ENCODE data around the gene TRPM6.
"Not testable (repeated sequence)": the region's sequence is repeated elsewhere in the genome, so short reads cannot be mapped to it uniquely, and the experiment has no call there.

Gene TRPM6

DNA sequence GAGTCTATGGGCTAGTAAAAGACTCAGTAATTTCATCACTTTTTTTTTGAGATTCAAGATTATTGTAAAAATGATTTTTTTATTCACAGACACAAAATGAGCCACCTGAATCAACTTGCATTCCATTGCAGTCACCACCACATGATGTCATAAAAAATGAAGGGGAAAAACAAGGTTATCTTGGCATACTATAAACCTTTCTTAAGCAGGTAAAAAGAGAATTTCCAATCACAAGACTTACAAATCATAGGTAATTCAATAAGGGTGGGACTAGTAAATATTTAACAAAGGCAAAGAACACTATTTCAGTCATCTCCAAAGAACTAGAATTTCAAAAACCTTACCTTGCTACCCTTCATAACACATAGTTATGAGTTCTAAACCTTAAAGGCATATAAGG is 30.7 kb downstream of the TRPM6 start:
- DNase-seq (ENCODE audit: low spot score): no peak

GRCh38 chr9:74855072-74855471 is 32.6 kb downstream of the TRPM6 start:
- no peak for DNase-seq (ENCODE audit: low spot score)

DNA sequence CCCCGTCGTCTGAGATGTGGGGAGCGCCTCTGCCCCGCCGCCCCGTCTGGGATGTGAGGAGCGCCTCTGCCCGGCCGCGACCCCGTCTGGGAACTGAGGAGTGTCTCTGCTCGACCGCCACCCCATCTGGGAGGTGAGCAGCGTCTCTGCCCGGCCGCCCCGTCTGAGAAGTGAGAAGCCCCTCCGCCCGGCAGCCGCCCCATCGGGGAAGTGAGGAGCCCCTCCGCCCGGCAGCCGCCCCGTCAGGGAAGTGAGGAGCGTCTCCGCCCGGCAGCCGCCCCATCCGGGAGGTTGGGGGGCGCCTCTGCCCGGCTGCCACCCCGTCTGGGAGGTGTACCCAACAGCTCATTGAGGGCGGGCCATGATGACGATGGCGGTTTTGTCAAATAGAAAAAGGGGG is 34.7 kb downstream of the TRPM6 start:
- not testable (repeated sequence) for DNase-seq (ENCODE audit: low spot score)

GRCh38 chr9:74848153-74848525 is 39.6 kb downstream of the TRPM6 start:
- DNase-seq (ENCODE audit: low spot score): no peak

- no peak for DNase-seq (ENCODE audit: low spot score)
Measured at GRCh38 chr9:74847478-74848152, 40.1 kb downstream of the TRPM6 start.

- no peak for DNase-seq (ENCODE audit: low spot score)
Measured at GRCh38 chr9:74846766-74847165, 41.0 kb downstream of the TRPM6 start.

DNA sequence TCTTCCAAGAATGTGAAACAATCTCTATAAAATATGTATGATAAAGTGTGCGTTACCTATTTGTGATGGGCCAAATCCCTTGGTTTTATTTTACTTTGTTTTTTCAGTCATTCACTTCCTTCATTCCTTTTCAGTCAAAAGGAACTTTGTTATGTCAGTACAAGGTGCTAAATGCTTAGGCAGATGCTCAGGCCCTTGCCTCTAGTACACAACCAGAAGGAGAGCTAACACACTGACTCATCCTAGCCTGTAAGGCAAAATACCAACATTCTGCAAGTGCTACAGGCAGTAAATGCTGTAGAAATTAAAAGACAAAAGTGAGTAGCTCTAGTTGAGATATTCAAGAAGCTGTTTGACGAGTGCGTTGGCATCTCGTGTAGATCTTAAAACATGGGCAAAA is 49.4 kb downstream of the TRPM6 start:
- no peak for DNase-seq (ENCODE audit: low spot score)

DNA sequence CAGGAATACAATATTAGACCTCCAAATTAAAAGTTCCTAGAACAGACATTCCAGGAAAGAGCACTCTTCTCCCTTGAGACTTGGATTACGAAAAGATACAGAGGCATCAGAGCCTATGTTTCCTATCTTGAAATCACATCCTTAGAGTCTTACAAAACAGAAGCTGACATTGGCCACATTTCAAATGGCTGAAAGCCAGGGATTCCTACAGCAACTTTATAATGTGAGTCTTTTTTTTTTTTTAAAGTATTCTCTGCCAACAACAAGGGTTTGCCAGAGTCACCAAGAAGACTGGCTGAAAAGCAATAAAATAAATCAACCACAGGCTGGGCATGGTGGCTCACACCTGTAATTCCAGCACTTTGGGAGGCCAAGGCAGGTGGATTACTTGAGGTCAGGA is 63.1 kb downstream of the TRPM6 start:
- no peak for DNase-seq (ENCODE audit: low spot score)

- DNase-seq (ENCODE audit: low spot score): no peak
Measured at GRCh38 chr9:74821636-74822035, 66.1 kb downstream of the TRPM6 start.

DNA sequence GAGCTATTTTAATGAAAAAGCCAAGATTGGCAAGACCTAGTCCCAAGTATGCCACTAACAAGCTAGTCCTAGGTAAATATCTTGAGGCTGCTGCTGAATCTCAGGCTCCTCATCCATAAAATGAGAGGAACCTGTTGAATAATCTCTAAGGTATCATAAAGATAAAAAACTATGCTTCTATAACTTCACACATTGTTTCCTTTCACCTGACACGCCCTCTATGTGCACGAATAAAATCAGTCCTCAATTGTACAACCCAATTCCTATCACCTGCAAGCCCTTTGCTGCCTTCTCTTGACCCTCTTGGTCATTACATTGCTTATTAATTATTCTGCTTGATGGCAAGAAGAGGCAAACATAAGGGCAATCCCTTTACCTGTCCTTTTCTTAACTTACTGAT is 69.9 kb downstream of the TRPM6 start:
- DNase-seq (ENCODE audit: low spot score): no peak

GRCh38 chr9:74817281-74817810 is 70.4 kb downstream of the TRPM6 start:
- no peak for DNase-seq (ENCODE audit: low spot score)

- DNase-seq (ENCODE audit: low spot score): no peak
Measured at GRCh38 chr9:74810200-74810599, 77.5 kb downstream of the TRPM6 start.

GRCh38 chr9:74804018-74804385 is 83.7 kb downstream of the TRPM6 start:
- DNase-seq (ENCODE audit: low spot score): no peak

DNA sequence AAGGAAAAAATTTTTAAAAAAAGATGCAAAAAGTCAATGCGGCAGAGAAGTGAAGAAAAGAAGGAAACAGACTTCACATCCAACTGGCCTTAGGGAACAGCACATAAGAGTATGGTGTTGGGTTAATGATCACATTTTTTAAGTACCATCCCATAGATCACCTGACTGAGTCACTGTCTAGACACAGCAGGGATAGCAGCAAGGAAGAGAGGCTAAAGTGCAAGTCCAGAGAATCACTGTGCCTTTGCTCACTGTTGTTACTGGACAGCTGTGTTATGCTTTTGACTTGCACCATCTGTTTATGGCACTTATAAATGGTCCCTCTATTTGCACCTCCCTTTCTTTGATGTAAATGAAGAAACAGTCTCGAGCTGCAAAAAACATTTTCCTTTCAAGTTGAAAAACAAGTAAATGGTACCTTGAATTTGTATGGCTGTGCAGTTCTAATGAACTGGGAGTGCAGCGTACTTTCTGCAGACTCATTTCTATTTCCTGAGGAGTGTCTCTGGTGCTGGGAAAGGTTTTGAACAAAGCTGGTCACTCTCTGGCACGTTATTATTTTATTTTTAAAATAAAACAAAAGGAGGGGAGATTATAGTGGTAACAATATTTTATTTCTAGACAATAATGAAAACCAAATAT is 84.2 kb downstream of the TRPM6 start:
- DNase-seq (ENCODE audit: low spot score): no peak

DNA sequence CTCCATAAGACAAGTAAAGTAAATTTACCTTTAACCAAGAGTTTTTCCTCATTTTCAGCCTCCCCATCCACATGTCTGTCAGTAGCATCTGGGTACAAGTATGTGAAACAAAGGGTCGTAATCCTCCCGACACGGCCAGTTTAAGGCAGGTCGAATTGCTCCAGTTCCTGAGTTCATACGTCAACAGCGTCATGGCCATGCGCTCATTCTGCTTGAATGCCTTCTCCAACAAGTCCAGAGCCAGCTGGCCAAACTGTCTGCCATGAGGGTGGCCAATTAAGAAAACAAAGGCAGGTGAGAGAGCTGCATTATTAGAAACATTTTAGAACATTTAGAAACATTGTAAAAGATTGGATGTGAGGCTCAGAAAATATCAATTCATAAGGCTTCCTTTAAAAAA is 87.5 kb downstream of the TRPM6 start:
- DNase-seq (ENCODE audit: low spot score): no peak

DNA sequence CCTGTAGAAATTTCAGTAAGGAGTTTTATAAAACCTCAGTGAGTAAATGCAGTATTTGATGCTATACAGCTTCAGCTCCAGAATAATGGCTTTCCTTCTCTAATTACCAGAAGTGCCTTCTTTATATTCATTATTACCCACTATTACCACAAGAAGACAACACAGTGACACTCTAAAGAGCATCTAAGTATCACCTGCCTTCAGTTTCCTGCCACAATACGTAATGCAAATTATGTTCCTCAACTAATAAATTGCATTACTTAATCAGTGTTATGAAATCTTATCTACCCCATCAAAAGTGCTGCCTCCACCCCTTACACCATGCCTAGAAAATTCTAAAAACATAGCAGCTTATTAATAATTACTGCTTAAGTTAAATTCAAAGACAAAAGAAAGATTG is 91.9 kb downstream of the TRPM6 start:
- no peak for DNase-seq (ENCODE audit: low spot score)

- DNase-seq (ENCODE audit: low spot score): no peak
Measured at GRCh38 chr9:74795081-74795480, 92.6 kb downstream of the TRPM6 start.

DNA sequence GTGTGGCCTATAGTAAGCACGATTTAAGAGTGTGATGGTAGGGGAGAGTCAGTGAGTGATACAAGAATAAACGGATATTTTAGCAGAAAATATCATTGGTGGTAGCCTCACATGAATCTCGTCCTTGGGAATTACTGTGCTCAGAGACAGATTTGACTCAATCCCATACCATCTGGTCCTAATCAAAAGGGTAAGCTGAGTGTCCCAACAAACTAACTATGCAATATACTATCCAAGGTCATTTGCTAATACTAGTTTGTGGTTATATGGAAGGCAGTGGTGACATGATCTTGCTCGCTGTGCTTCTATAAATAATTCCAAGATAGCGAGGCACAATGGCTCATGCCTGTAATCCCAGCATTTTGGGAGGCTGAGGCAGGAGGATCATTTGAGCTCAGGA is 103.2 kb downstream of the TRPM6 start:
- no peak for DNase-seq (ENCODE audit: low spot score)

DNA sequence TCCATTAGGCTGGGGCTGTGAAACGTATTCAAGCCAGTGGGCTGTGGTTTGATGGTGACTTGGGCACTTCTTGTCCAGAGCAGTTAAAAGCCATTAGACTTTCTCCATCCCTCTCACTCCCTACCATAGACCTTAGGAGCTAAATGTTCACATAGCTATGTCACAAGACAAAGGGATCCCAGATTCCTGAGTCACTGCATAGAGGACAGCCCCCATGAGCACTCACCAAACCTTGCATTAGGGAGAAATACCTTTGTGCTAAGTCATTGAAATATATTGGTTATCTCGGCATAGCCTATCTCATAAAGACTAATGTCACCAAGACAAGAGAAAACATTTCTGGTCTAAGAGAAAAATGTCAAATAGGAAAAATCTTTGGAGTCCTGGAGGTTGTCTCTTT is 104.3 kb downstream of the TRPM6 start:
- no peak for DNase-seq (ENCODE audit: low spot score)

DNA sequence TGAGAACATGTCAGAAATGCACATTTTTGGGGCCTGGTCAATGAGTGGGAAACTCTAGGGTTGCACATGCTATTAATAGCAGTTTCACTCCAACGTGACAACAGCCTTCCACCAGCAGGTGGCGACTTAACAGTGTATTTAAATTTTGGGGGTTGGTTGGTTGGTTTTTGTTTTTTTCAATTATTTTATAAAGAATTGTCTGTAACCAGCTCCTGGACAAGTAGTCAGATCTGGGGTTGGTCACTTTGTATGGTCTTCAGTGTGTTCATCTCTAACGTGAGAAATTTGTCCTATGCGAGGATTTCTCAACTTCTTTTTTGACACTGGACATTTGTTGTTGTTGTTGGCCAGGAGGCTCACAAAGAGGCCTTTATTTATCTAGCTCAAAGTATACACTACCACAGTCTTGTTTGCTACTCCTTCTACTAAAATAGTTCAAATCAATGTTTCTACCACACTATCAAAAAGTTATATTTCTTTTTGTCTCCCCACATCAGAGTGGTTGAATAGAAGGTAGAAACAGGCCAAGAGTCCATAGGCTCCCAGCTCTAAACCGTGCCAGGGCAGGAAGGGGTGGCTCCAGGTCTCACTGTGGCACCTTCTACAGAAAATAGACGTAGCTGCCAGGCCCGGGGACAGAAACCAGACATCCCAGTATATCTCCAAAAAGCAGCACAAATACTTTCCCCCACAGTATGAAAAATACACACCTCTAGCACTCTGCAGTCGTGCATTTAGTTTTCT is 110.4 kb downstream of the TRPM6 start:
- peak; percentile 60 for DNase-seq (ENCODE audit: low spot score)

DNA sequence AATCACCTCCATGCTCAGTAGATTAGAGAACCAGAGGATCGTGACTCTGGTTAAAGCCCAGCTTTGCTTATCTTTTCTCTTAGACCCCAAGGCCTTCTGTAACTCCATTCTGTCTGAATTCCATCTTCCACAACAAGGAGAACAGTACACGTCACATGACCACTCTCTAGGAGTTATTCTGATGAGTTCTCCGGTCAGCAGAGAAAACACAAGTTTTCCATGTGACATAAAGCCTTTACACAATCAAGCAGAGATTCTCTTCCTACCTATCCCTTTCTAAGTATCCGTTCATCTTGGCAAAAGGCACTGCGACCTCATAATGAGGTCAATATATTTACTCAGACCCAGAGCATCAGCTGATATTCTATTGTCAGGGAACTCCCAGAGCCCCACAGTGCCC is 112.3 kb downstream of the TRPM6 start:
- no peak for DNase-seq (ENCODE audit: low spot score)

DNA sequence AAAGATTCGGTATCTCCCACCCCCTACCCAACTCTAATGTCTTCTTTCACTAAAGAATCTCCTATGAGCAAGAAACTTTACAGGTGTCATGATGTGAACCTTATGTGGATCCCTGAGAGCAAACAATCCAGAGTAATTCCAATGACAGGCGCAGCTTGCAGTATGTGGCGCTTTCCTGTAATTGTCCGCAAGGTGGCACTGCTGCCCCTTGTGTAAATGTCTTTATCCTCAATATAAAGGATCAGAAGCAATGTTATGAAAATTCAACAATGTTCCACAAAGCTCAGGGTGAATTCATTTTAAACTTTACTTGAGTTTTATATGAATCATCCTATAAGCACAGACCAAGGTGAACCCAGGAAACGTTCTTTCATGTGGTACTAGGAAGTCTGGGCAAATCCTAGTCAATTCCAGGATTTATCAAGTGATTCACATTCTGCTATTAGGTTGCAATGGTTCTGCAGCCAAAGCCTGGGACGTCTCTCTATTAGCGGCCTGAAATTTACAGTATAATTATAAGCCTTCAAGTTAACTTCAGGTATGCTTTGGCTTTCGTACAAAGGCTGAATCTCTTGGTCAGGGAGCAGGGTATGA is 113.7 kb downstream of the TRPM6 start:
- peak; percentile 70 for DNase-seq (ENCODE audit: low spot score)

GRCh38 chr9:74772121-74772520 is 115.6 kb downstream of the TRPM6 start:
- no peak for DNase-seq (ENCODE audit: low spot score)

Measured in ecto neural progenitor cell (in vitro differentiated cells).